ENCODE data around the gene KHDRBS2. TPM values are rescaled to one million over a fixed set of nuclear protein-coding genes. Genes with fewer than 3 reads are reported as not detected.
A peak's percentile ranks its signal among the peaks of the same experiment; 100 is the strongest.

The KHDRBS2 gene
- total RNA-seq, 1 donor = not detected

GRCh38 chr6:62288974-62289373, 2.9 kb upstream of the KHDRBS2 start:
- no peak for DNase-seq (ENCODE audit: low read depth)
- TF ChIP-seq, protein P1, sequence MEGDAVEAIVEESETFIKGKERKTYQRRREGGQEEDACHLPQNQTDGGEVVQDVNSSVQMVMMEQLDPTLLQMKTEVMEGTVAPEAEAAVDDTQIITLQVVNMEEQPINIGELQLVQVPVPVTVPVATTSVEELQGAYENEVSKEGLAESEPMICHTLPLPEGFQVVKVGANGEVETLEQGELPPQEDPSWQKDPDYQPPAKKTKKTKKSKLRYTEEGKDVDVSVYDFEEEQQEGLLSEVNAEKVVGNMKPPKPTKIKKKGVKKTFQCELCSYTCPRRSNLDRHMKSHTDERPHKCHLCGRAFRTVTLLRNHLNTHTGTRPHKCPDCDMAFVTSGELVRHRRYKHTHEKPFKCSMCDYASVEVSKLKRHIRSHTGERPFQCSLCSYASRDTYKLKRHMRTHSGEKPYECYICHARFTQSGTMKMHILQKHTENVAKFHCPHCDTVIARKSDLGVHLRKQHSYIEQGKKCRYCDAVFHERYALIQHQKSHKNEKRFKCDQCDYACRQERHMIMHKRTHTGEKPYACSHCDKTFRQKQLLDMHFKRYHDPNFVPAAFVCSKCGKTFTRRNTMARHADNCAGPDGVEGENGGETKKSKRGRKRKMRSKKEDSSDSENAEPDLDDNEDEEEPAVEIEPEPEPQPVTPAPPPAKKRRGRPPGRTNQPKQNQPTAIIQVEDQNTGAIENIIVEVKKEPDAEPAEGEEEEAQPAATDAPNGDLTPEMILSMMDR (IDR thresholded peaks at IDR 0.05; ENCODE audit: insufficient read depth, low read depth, low read length) = no peak
- no peak overlapping the region for H3K4me3 ChIP-seq (ENCODE audit: low read depth, low read length)

DNA sequence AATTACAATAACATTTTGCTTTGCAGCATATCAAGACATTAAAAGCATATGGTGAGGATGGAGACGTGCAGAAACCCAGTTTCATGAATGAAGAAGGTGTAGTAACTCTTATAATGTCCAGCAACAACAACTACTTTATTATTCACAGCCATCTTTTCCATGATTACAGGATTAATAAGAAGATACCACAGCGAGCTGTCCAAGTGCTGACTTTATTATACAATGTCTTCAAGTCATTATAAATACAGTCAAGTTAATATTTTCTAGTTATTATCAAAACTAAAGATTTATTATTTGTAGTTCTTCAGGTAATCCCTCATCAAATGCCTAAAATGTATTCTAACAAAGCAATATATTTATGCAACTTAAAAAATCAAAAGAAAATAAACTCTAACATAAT, 2.5 kb upstream of the KHDRBS2 start:
- no peak overlapping the region for H3K4me3 ChIP-seq (ENCODE audit: low read depth, low read length)
- TF ChIP-seq, protein P1 (IDR thresholded peaks at IDR 0.05; ENCODE audit: insufficient read depth, low read depth, low read length) = no peak
- DNase-seq (ENCODE audit: low read depth) = no peak

DNA sequence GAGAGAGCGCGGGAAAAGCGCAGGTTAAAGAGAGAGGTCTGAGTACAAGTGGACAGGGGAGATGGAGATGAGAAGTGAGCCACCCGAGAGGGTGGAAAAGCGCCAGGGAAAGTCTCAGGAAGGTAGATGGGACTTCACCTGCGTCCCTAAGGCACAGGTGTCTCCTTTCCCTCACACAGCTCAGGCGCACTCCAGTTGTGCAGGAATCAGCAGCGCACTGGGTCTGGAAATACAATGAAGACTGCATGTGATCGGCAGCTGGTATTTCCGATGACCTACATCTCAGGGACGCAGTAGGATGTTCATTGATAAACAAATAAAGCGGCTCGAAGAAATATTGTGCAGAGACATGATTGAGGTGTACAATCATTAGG, 432 bp upstream of the KHDRBS2 start:
- TF ChIP-seq, protein P1 (IDR thresholded peaks at IDR 0.05; ENCODE audit: insufficient read depth, low read depth, low read length) = no peak
- DNase-seq (ENCODE audit: low read depth) = no peak

DNA sequence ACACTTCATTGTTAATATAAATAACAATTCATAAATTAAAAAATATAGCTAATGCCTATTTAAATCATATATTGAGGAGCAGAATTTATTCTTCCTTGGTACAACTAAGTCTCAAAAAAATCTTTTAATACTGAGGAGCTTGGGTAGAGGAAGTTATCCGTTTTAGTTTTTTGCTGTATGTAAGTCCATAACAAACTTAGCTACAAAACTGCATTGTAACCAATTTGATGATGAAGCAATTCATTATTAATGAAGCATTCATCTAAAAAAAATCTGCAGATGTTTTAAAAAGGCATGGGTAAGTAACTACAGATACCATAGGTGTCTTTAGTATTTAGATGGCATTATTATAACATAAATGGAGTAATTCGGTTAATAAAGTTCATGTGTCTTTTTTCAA, 1.3 kb downstream of the KHDRBS2 start:
- no peak for DNase-seq (ENCODE audit: low read depth)
- TF ChIP-seq, protein P1 (IDR thresholded peaks at IDR 0.05; ENCODE audit: insufficient read depth, low read depth, low read length) = no peak
- H3K4me3 ChIP-seq (ENCODE audit: low read depth, low read length) = no peak overlapping the region

More for the DNA sequence above, 432 bp upstream of the KHDRBS2 start:
- no peak overlapping the region for H3K4me3 ChIP-seq (ENCODE audit: low read depth, low read length)

DNA sequence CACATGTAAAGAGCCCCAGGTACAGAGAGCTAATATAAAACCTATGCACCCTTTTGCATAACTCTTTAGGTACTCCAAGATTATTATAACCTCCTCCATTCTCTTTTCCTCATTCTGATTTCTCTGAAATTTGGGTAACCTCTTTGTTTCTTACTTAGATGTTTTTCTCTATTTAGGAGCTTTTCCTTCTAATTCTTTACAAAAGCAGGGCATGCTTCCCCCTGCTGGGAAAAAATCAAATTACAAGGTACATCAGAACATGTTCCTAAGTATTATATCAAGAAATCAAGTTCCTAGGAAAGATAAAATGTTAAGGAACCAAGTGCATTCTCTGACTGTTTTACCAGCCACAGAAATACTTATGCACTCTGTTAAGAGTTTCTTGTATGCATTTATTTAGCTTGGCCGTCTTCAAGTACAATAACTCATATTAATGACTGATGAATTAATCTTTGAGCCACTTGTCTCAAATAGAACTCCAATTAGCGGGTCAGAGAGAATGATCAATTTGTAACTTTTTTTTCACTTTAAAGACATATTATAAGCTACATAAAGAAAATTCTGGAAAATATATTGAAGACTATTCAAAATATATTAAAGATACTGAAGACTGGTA, 2.1 kb downstream of the KHDRBS2 start:
- peak; percentile 9 for DNase-seq (ENCODE audit: low read depth)
- TF ChIP-seq, protein P1 (IDR thresholded peaks at IDR 0.05; ENCODE audit: insufficient read depth, low read depth, low read length) = peak; percentile 39

GRCh38 chr6:62283365-62283764, 2.7 kb downstream of the KHDRBS2 start:
- TF ChIP-seq, protein P1 (IDR thresholded peaks at IDR 0.05; ENCODE audit: insufficient read depth, low read depth, low read length) = no peak
- no peak for DNase-seq (ENCODE audit: low read depth)
- H3K4me3 ChIP-seq (ENCODE audit: low read depth, low read length) = no peak overlapping the region

More for the DNA sequence above, 2.1 kb downstream of the KHDRBS2 start:
- H3K4me3 ChIP-seq (ENCODE audit: low read depth, low read length) = no peak overlapping the region

DNA sequence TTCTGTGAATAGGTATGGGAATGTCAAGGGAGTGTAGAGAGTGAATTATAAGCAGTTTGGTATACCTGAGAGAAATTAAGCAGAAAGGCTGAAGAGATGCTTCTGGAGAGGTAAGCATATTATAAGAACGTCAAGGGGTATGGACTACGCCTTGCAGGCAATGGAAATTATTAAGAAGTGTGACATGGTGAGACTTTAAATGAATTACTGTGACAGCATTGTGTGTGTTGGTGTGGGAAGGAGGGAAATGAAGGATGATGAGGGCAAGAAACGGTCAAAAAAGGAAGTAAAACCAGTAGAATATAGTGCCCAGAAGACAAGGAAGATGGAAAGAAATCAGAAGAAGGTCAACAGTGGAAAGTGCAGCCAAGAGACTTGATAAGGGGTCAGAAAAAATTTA, 5.9 kb downstream of the KHDRBS2 start:
- H3K4me3 ChIP-seq (ENCODE audit: low read depth, low read length) = no peak overlapping the region
- DNase-seq (ENCODE audit: low read depth) = no peak
- TF ChIP-seq, protein P1 (IDR thresholded peaks at IDR 0.05; ENCODE audit: insufficient read depth, low read depth, low read length) = no peak
